Activated T-helper 2 cell treated with anti-CD3 and anti-CD28 coated beads, Interferon-gamma antibody, Interleukin-2, Interleukin-4, amounts not matched to agents 10 μg/mL and 5 μg/mL and 100 μg/mL, durations not matched to agents 14 hours and 24 hours and 36 hours (primary cell): Measurements from ENCODE around the gene MYBBP1A. TPM values are rescaled to one million over a fixed set of nuclear protein-coding genes. Genes with fewer than 3 reads are reported as not detected.
"Not testable (repeated sequence)": the region's sequence is repeated elsewhere in the genome, so short reads cannot be mapped to it uniquely, and the experiment has no call there.

Experiments
- DNase-seq: peaks from one replicate; pipeline ENCODE4 v3.0.0; 2021; ENCODE audit warnings: low spot score
- H3K27ac Mint-ChIP-seq: one replicate; pipeline ENCODE4 v1.8.0; 2021; ENCODE audit warnings: mixed read lengths
- H3K27me3 Mint-ChIP-seq: one replicate; pipeline ENCODE4 v1.8.0; 2021; ENCODE audit warnings: low read depth, mixed read lengths
- H3K36me3 Mint-ChIP-seq: one replicate; pipeline ENCODE4 v1.8.0; 2021; ENCODE audit warnings: low read depth, mixed read lengths
- H3K4me1 Mint-ChIP-seq: one replicate; pipeline ENCODE4 v1.8.0; 2021; ENCODE audit warnings: low read depth, mixed read lengths
- H3K4me3 Mint-ChIP-seq: one replicate; pipeline ENCODE4 v1.8.0; 2021; ENCODE audit warnings: low read depth, mild to moderate bottlenecking, moderate library complexity, mixed read lengths
- H3K9me3 Mint-ChIP-seq: one replicate; pipeline ENCODE4 v1.8.0; 2021; ENCODE audit warnings: mixed read lengths
- intact Hi-C: fragments of 100-400 bp; cut with micrococcal nuclease; formaldehyde crosslinking; loops from one replicate; pipeline ENCODE4 v1.15.1; 2023
- total RNA-seq: library from RNA; stranded (reverse); gene quantifications from 2 replicates; pipeline ENCODE4 v1.2.3, GENCODE V29; 2022

Gene MYBBP1A
- 136 and 137 TPM in 2 replicates for total RNA-seq

- H3K36me3 Mint-ChIP-seq: peaks cover 42% of the 10 kb centered on the region
- peak; percentile 96 for DNase-seq
- no peaks in the 10 kb centered on the region for H3K9me3 Mint-ChIP-seq
- peak within 1 kb of the TSS; percentile 84 for H3K4me3 Mint-ChIP-seq
- intact Hi-C loops: loop anchor here (1.0 kb wide), 1 partner anchor 8 kb away; no protein-coding TSS in a partner anchor
- H3K27me3 Mint-ChIP-seq: no peaks in the 10 kb centered on the region
- H3K4me1 Mint-ChIP-seq: peaks cover 14% of the 10 kb centered on the region
- peak within 1 kb of the TSS; percentile 91 for H3K27ac Mint-ChIP-seq
These were observed at the start of gene MYBBP1A for GRCh38 chr17:4554997-4555799. MYBBP1A (minus strand) TSS chr17:4555384; CDS start chr17:4555324, 60 bp downstream.

- H3K36me3 Mint-ChIP-seq, intact Hi-C loops, DNase-seq, H3K27ac Mint-ChIP-seq, H3K4me3 Mint-ChIP-seq, H3K9me3 Mint-ChIP-seq, H3K4me1 Mint-ChIP-seq: not testable (repeated sequence)
- H3K27me3 Mint-ChIP-seq: peaks cover 20% of the 10 kb centered on the region
These were observed 49.6 kb upstream of the MYBBP1A start for GRCh38 chr17:4604736-4605135.

- Mint-ChIP-seq H3K4me1 (no peaks in the 10 kb centered on the region), H3K27ac (no peak overlapping the region), H3K4me3 (no peak overlapping the region), H3K9me3 (no peaks in the 10 kb centered on the region), H3K27me3 (peaks cover 14% of the 10 kb centered on the region), H3K36me3 (no peaks in the 10 kb centered on the region)
- intact Hi-C loops: no loop called here
- DNase-seq: no peak
These were observed 49.0 kb upstream of the MYBBP1A start for GRCh38 chr17:4604111-4604644.

GRCh38 chr17:4602041-4602440 lies 46.9 kb upstream of the MYBBP1A start:
- Mint-ChIP-seq H3K9me3 (no peaks in the 10 kb centered on the region), H3K27me3 (peaks cover 1% of the 10 kb centered on the region), H3K27ac (no peak overlapping the region), H3K4me3 (no peak overlapping the region), H3K4me1 (no peaks in the 10 kb centered on the region), H3K36me3 (no peaks in the 10 kb centered on the region)
- intact Hi-C loops: no loop called here
- DNase-seq: no peak

- no peak overlapping the region for H3K4me3 Mint-ChIP-seq
- H3K27ac Mint-ChIP-seq: no peak overlapping the region
- no peaks in the 10 kb centered on the region for H3K36me3 Mint-ChIP-seq
- no peak for DNase-seq
- H3K4me1 Mint-ChIP-seq: no peaks in the 10 kb centered on the region
- H3K9me3 Mint-ChIP-seq: no peaks in the 10 kb centered on the region
- H3K27me3 Mint-ChIP-seq: peaks cover 1% of the 10 kb centered on the region
- intact Hi-C loops: no loop called here
These were observed 46.1 kb upstream of the MYBBP1A start for GRCh38 chr17:4601326-4601725.

GRCh38 chr17:4600563-4600962 lies 45.4 kb upstream of the MYBBP1A start:
- H3K9me3 Mint-ChIP-seq: no peaks in the 10 kb centered on the region
- H3K4me3 Mint-ChIP-seq: no peak overlapping the region
- no peaks in the 10 kb centered on the region for H3K36me3 Mint-ChIP-seq
- no peak overlapping the region for H3K27ac Mint-ChIP-seq
- H3K27me3 Mint-ChIP-seq: peaks cover 1% of the 10 kb centered on the region
- no peaks in the 10 kb centered on the region for H3K4me1 Mint-ChIP-seq
- intact Hi-C loops: no loop called here
- no peak for DNase-seq

GRCh38 chr17:4599505-4600281 lies 44.5 kb upstream of the MYBBP1A start:
- intact Hi-C loops: no loop called here
- peaks cover 2% of the 10 kb centered on the region for H3K4me1 Mint-ChIP-seq
- H3K4me3 Mint-ChIP-seq: no peak overlapping the region
- H3K27me3 Mint-ChIP-seq: peaks cover 1% of the 10 kb centered on the region
- H3K36me3 Mint-ChIP-seq: no peaks in the 10 kb centered on the region
- H3K27ac Mint-ChIP-seq: no peak overlapping the region
- no peak for DNase-seq
- H3K9me3 Mint-ChIP-seq: no peaks in the 10 kb centered on the region

- Mint-ChIP-seq H3K36me3 (no peaks in the 10 kb centered on the region), H3K9me3 (no peaks in the 10 kb centered on the region), H3K27ac (no peak overlapping the region), H3K4me3 (no peak overlapping the region), H3K4me1 (peaks cover 2% of the 10 kb centered on the region), H3K27me3 (no peaks in the 10 kb centered on the region)
- no peak for DNase-seq
- intact Hi-C loops: no loop called here
These were observed 43.8 kb upstream of the MYBBP1A start for GRCh38 chr17:4598776-4599504.

- H3K36me3 Mint-ChIP-seq: no peaks in the 10 kb centered on the region
These were observed 42.8 kb upstream of the MYBBP1A start for GRCh38 chr17:4597975-4598374.

GRCh38 chr17:4596636-4597380 lies 41.6 kb upstream of the MYBBP1A start:
- no peak overlapping the region for H3K4me3 Mint-ChIP-seq
- H3K36me3 Mint-ChIP-seq: no peaks in the 10 kb centered on the region
- intact Hi-C loops: no loop called here
- no peak overlapping the region for H3K27ac Mint-ChIP-seq
- H3K4me1 Mint-ChIP-seq: peaks cover 2% of the 10 kb centered on the region
- DNase-seq: no peak
- H3K9me3 Mint-ChIP-seq: no peaks in the 10 kb centered on the region
- H3K27me3 Mint-ChIP-seq: no peaks in the 10 kb centered on the region

More at GRCh38 chr17:4597975-4598374, 42.8 kb upstream of the MYBBP1A start:
- Mint-ChIP-seq H3K27ac (no peak overlapping the region), H3K9me3 (no peaks in the 10 kb centered on the region), H3K4me1 (peaks cover 2% of the 10 kb centered on the region), H3K4me3 (no peak overlapping the region), H3K27me3 (no peaks in the 10 kb centered on the region)
- intact Hi-C loops: no loop called here
- DNase-seq: no peak

- H3K27me3 Mint-ChIP-seq, H3K27ac Mint-ChIP-seq, DNase-seq, H3K4me3 Mint-ChIP-seq, H3K9me3 Mint-ChIP-seq, H3K4me1 Mint-ChIP-seq, intact Hi-C loops, H3K36me3 Mint-ChIP-seq: not testable (repeated sequence)
These were observed 40.6 kb upstream of the MYBBP1A start for GRCh38 chr17:4595685-4596342.
